Loucy (cell line): ENCODE measurements around the gene GSDME.

Experiments
- H2AFZ ChIP-seq: fragments of 200-600 bp; sonication (generic); 2 replicates; pipeline ENCODE4 v1.6.0; 2016; ENCODE audit warnings: antibody characterized with exemption, mild to moderate bottlenecking, low read length, moderate library complexity
- H3F3A ChIP-seq: fragments of 200-600 bp; 2 replicates; pipeline ENCODE4 v1.6.0; 2016; ENCODE audit warnings: antibody characterized with exemption, low read depth, mild to moderate bottlenecking
- H3K27me3 ChIP-seq: fragments of 200-600 bp; sonication (generic); 2 replicates; pipeline ENCODE4 v1.6.1; 2014; ENCODE audit warnings: low read length, mild to moderate bottlenecking; ENCODE audit not compliant: insufficient read depth, poor library complexity, severe bottlenecking
- H3K36me3 ChIP-seq: fragments of 200-600 bp; sonication (generic); 2 replicates; pipeline ENCODE4 v1.6.1; 2016; ENCODE audit warnings: low read length; ENCODE audit not compliant: insufficient read depth
- H3K4me1 ChIP-seq: fragments of 200-600 bp; sonication (generic); 2 replicates; pipeline ENCODE4 v1.5.1; 2014; ENCODE audit warnings: low read length, mild to moderate bottlenecking; ENCODE audit not compliant: insufficient read depth, poor library complexity, severe bottlenecking
- H3K4me2 ChIP-seq: fragments of 200-600 bp; sonication (generic); 2 replicates; pipeline ENCODE4 v1.6.0; 2014; ENCODE audit warnings: antibody characterized with exemption, low read length, low read depth, mild to moderate bottlenecking; ENCODE audit not compliant: poor library complexity, severe bottlenecking
- H3K4me3 ChIP-seq: fragments of 200-600 bp; sonication (generic); 2 replicates; pipeline ENCODE4 v1.5.1; 2014; ENCODE audit warnings: low read length, mild to moderate bottlenecking, mixed read lengths; ENCODE audit not compliant: poor library complexity, severe bottlenecking
- H3K79me2 ChIP-seq: fragments of 200-600 bp; sonication (generic); 2 replicates; pipeline ENCODE4 v1.6.1; 2014; ENCODE audit warnings: low read length; ENCODE audit not compliant: insufficient read depth
- H3K9ac ChIP-seq: fragments of 200-600 bp; sonication (generic); 2 replicates; pipeline ENCODE4 v1.6.0; 2014; ENCODE audit warnings: mild to moderate bottlenecking, low read depth, low read length, moderate library complexity; ENCODE audit not compliant: poor library complexity, severe bottlenecking
- H3K9me2 ChIP-seq: fragments of 200-600 bp; sonication (generic); replicated peaks from 2 replicates; pipeline ENCODE4 v1.6.1; 2016; ENCODE audit warnings: low read depth, low read length, mixed read lengths
- H3K9me3 ChIP-seq: fragments of 200-600 bp; sonication (generic); 2 replicates; pipeline ENCODE4 v1.6.1; 2014; ENCODE audit warnings: mild to moderate bottlenecking, antibody characterized with exemption, low read length, low read depth; ENCODE audit not compliant: insufficient read depth
- H4K20me1 ChIP-seq: fragments of 200-600 bp; sonication (generic); 2 replicates; pipeline ENCODE4 v1.6.0; 2014; ENCODE audit warnings: antibody characterized with exemption, low read length, mild to moderate bottlenecking; ENCODE audit not compliant: insufficient read depth, poor library complexity, severe bottlenecking
- CTCF ChIP-seq: fragments of 200-600 bp; sonication (generic); conservative IDR thresholded peaks from 2 replicates; pipeline ENCODE4 v1.5.1; 2014; ENCODE audit warnings: mild to moderate bottlenecking, antibody characterized with exemption, low read length
- EZH2phosphoT487 ChIP-seq: fragments of 200-600 bp; IDR thresholded peaks from 2 replicates; pipeline ENCODE4 v1.6.1; 2018; ENCODE audit warnings: antibody characterized with exemption, mild to moderate bottlenecking, moderate library complexity, borderline replicate concordance

Gene GSDME

GRCh38 chr7:24715661-24716479 is 41.4 kb downstream of the GSDME start:
- Histone ChIP-seq H3K9me3 (no peaks in the 10 kb centered on the region), H3K36me3 (no peaks in the 10 kb centered on the region), H2AFZ (no peak overlapping the region), H3K4me2 (no peak overlapping the region), H3K9me2 (no peaks in the 10 kb centered on the region), H3K79me2 (no peaks in the 10 kb centered on the region), H3K9ac (no peak overlapping the region), H3K4me3 (no peak overlapping the region), H3K4me1 (peaks cover 18% of the 10 kb centered on the region), H3F3A (no peaks in the 10 kb centered on the region), H3K27me3 (no peaks in the 10 kb centered on the region), H4K20me1 (no peaks in the 10 kb centered on the region)
- peak; percentile 67 for TF ChIP-seq CTCF
- TF ChIP-seq EZH2phosphoT487, result no peak

GRCh38 chr7:24715171-24715570 is 42.1 kb downstream of the GSDME start:
- no peak overlapping the region for H2AFZ ChIP-seq
- H3K27me3 ChIP-seq, result no peaks in the 10 kb centered on the region
- H3K9ac ChIP-seq, result no peak overlapping the region
- H3K36me3 ChIP-seq, result no peaks in the 10 kb centered on the region
- H3K9me2 ChIP-seq, result no peaks in the 10 kb centered on the region
- TF ChIP-seq CTCF, result no peak
- no peaks in the 10 kb centered on the region for H3K79me2 ChIP-seq
- H3F3A ChIP-seq, result no peaks in the 10 kb centered on the region
- H3K4me2 ChIP-seq, result no peak overlapping the region
- H3K4me1 ChIP-seq, result peaks cover 18% of the 10 kb centered on the region
- no peak overlapping the region for H3K4me3 ChIP-seq
- no peaks in the 10 kb centered on the region for H4K20me1 ChIP-seq
- H3K9me3 ChIP-seq, result no peaks in the 10 kb centered on the region

- Histone ChIP-seq H3K36me3 (no peaks in the 10 kb centered on the region), H3K4me1 (peaks cover 18% of the 10 kb centered on the region), H2AFZ (no peak overlapping the region), H3K9ac (no peak overlapping the region), H3K9me2 (no peaks in the 10 kb centered on the region), H4K20me1 (no peaks in the 10 kb centered on the region), H3K79me2 (no peaks in the 10 kb centered on the region), H3F3A (no peaks in the 10 kb centered on the region), H3K4me2 (no peak overlapping the region), H3K4me3 (no peak overlapping the region), H3K27me3 (no peaks in the 10 kb centered on the region), H3K9me3 (no peaks in the 10 kb centered on the region)
- TF ChIP-seq EZH2phosphoT487 (no peak), CTCF (no peak)
Observed at GRCh38 chr7:24714676-24715010, 42.6 kb downstream of the GSDME start.
